IMR-90 (cell line): ENCODE measurements around the gene LRRC8E. TPM values are rescaled to one million over a fixed set of nuclear protein-coding genes. Genes with fewer than 3 reads are reported as not detected.

Source experiments
- ATAC-seq: fragments of 200-7000 bp; cut with Tn5 transposase; 2 replicates; pipeline ENCODE4 v1.9.1; 2020; ENCODE audit warnings: low read depth, mild to moderate bottlenecking, moderate library complexity
- BruUV-seq: library from RNA; stranded (reverse); fragments of 400-500 nt; replicated peaks from 2 replicates; lab custom pipeline; 2021; lab: Mats Ljungman, UMichigan
- CTCF ChIA-PET: fragments of 300-600 bp; formaldehyde crosslinking; extraction: SDS; loops from one replicate; lab custom pipeline; 2021; ENCODE audit warnings: antibody characterized with exemption; lab: Yijun Ruan, JAX
- POLR2A ChIA-PET: fragments of 300-600 bp; sonication (Branson Sonifier 250); formaldehyde crosslinking; loops from one replicate; lab custom pipeline; 2022; ENCODE audit warnings: antibody characterized with exemption; ENCODE audit not compliant: unreplicated experiment; lab: Charles Lee
- DNase-seq: peaks from one replicate; pipeline ENCODE4 v3.0.0; 2013
- H2AFZ ChIP-seq: replicated peaks from 2 replicates; pipeline ENCODE3; 2013; ENCODE audit warnings: low read length, mild to moderate bottlenecking; ENCODE audit not compliant: poor library complexity
- H2AK5ac ChIP-seq: 2 replicates; pipeline ENCODE4 v1.6.1; 2013; ENCODE audit warnings: low read depth, low read length, inconsistent platforms
- H2AK9ac ChIP-seq: replicated peaks from 2 replicates; pipeline ENCODE3; 2013; ENCODE audit warnings: mild to moderate bottlenecking, low read depth, low read length, moderate library complexity; ENCODE audit not compliant: poor library complexity
- H2BK120ac ChIP-seq: 2 replicates; pipeline ENCODE4 v1.6.1; 2013; ENCODE audit warnings: low read depth, low read length, inconsistent platforms
- H2BK15ac ChIP-seq: 3 replicates; pipeline ENCODE4 v1.6.1; 2013; ENCODE audit warnings: low read depth, low read length, inconsistent platforms
- H2BK20ac ChIP-seq: 2 replicates; pipeline ENCODE4 v1.6.1; 2013; ENCODE audit warnings: low read depth, mild to moderate bottlenecking, inconsistent platforms, low read length, moderate library complexity
- H2BK5ac ChIP-seq: 2 replicates; pipeline ENCODE4 v1.6.1; 2013; ENCODE audit warnings: mild to moderate bottlenecking, low read depth, low read length, inconsistent platforms; ENCODE audit not compliant: poor library complexity, severe bottlenecking
- H3K14ac ChIP-seq: replicated peaks from 2 replicates; pipeline ENCODE4 v1.6.1; 2013; ENCODE audit warnings: low read depth, low read length, inconsistent platforms
- H3K18ac ChIP-seq: 2 replicates; pipeline ENCODE4 v1.6.1; 2013; ENCODE audit warnings: low read depth, low read length, control low read depth
- H3K23ac ChIP-seq: 2 replicates; pipeline ENCODE4 v1.6.1; 2013; ENCODE audit warnings: low read depth, low read length, inconsistent platforms
- H3K27ac ChIP-seq: 2 replicates; pipeline ENCODE4 v1.5.1; 2013; ENCODE audit warnings: mild to moderate bottlenecking, control low read depth, low read length; ENCODE audit not compliant: insufficient read depth
- H3K27me3 ChIP-seq: 2 replicates; pipeline ENCODE4 v1.6.1; 2013; ENCODE audit warnings: low read length; ENCODE audit not compliant: control insufficient read depth, insufficient read depth
- H3K36me3 ChIP-seq: 2 replicates; pipeline ENCODE4 v1.6.1; 2013; ENCODE audit warnings: low read length, mixed read lengths; ENCODE audit not compliant: control insufficient read depth, insufficient read depth
- H3K4ac ChIP-seq: 2 replicates; pipeline ENCODE4 v1.6.1; 2013; ENCODE audit warnings: low read depth, low read length, inconsistent platforms
- H3K4me1 ChIP-seq: 2 replicates; pipeline ENCODE4 v1.6.1; 2013; ENCODE audit warnings: low read length, mixed read lengths; ENCODE audit not compliant: control insufficient read depth, insufficient read depth
- H3K4me2 ChIP-seq: 2 replicates; pipeline ENCODE4 v1.6.1; 2013; ENCODE audit warnings: low read depth, mild to moderate bottlenecking, control low read depth, low read length, moderate library complexity
- H3K4me3 ChIP-seq: 2 replicates; pipeline ENCODE4 v1.5.1; 2013; ENCODE audit warnings: low read depth, mild to moderate bottlenecking, control low read depth, low read length, moderate library complexity; ENCODE audit not compliant: insufficient read depth
- H3K56ac ChIP-seq: 2 replicates; pipeline ENCODE4 v1.6.1; 2013; ENCODE audit warnings: low read length, inconsistent platforms; ENCODE audit not compliant: insufficient read depth; ENCODE audit errors: extremely low read depth
- H3K79me1 ChIP-seq, 2 experiments: 2 replicates each; pipeline ENCODE4 v1.6.1; 2013; ENCODE audit warnings: low read length in 2 of 2, inconsistent platforms in 1 of 2, low read depth in 1 of 2
- H3K9ac ChIP-seq: 2 replicates; pipeline ENCODE4 v1.6.1; 2013; ENCODE audit warnings: low read depth, low read length, control low read depth
- H3K9me1 ChIP-seq: 2 replicates; pipeline ENCODE4 v1.6.1; 2013; ENCODE audit warnings: low read length, inconsistent platforms; ENCODE audit not compliant: insufficient read depth
- H3K9me3 ChIP-seq: 2 replicates; pipeline ENCODE4 v1.6.1; 2013; ENCODE audit warnings: low read length; ENCODE audit not compliant: control insufficient read depth, insufficient read depth
- H4K20me1 ChIP-seq: 2 replicates; pipeline ENCODE4 v1.6.1; 2013; ENCODE audit warnings: low read length, inconsistent platforms; ENCODE audit not compliant: insufficient read depth
- H4K5ac ChIP-seq: 2 replicates; pipeline ENCODE4 v1.6.1; 2013; ENCODE audit warnings: mild to moderate bottlenecking, low read depth, low read length, control low read depth
- H4K8ac ChIP-seq, 2 experiments: 2 replicates each; pipeline ENCODE4 v1.6.1; 2013; ENCODE audit warnings: low read depth in 2 of 2, low read length in 2 of 2, control low read depth in 1 of 2, inconsistent platforms in 1 of 2
- H4K91ac ChIP-seq: 2 replicates; pipeline ENCODE4 v1.6.1; 2013; ENCODE audit warnings: low read depth, low read length, inconsistent platforms; ENCODE audit not compliant: insufficient read depth
- BHLHE40 ChIP-seq: fragments of 150-350 bp; IDR thresholded peaks from 2 replicates; pipeline ENCODE4 v1.6.1; 2016; ENCODE audit warnings: mild to moderate bottlenecking, low read depth, low read length
- CEBPB ChIP-seq: IDR thresholded peaks from 2 replicates; pipeline ENCODE4 v1.6.1; 2012; ENCODE audit warnings: low read depth, low read length, improper control_type of control experiment
- MAZ ChIP-seq: IDR thresholded peaks from 2 replicates; pipeline ENCODE4 v1.6.1; 2012; ENCODE audit warnings: low read depth, mild to moderate bottlenecking, low read length, improper control_type of control experiment, moderate library complexity, borderline replicate concordance
- NFE2L2 ChIP-seq: fragments of 150-350 bp; IDR thresholded peaks from 2 replicates; pipeline ENCODE4 v1.6.1; 2016; ENCODE audit warnings: low read depth, mild to moderate bottlenecking, low read length
- RFX5 ChIP-seq: IDR thresholded peaks from 2 replicates; pipeline ENCODE4 v1.8.0; 2012; ENCODE audit warnings: low read depth, mild to moderate bottlenecking, low read length, moderate library complexity
- WGBS, 2 experiments: methylation state at CpG; one replicate each; pipeline versions ENCODE4 v1.1.5 to v1.1.7; 2013; ENCODE audit warnings: missing lambda C conversion rate in 2 of 2; ENCODE audit not compliant: insufficient read length in 1 of 2; ENCODE audit errors: extremely low coverage in 2 of 2; 5-methylcytosine and 5-hydroxymethylcytosine counted together
- dilution Hi-C: fragments of 300-500 bp; cut with HindIII; formaldehyde crosslinking; loops from one replicate; pipeline ENCODE4 v1.14.3; 2018; ENCODE audit warnings: low sequenced_read_pairs; ENCODE audit not compliant: unreplicated experiment
- in situ Hi-C: fragments of 300-500 bp; cut with MboI; formaldehyde crosslinking; loops from 3 replicates; pipeline ENCODE4 v1.14.3; 2019; ENCODE audit warnings: low sequenced_read_pairs, inconsistent platforms, mixed read lengths
- intact Hi-C: fragments of 100-400 bp; cut with micrococcal nuclease; formaldehyde crosslinking; loops from 2 replicates; pipeline ENCODE4 v1.10.0; 2022
- polyA plus RNA-seq, 3 experiments: library from polyadenylated mRNA; depleted of rRNA; stranded (reverse); fragments of >200 nt; gene quantifications; 2 replicates each; pipeline ENCODE4 v1.2.3, GENCODE V29; 2012; ENCODE audit warnings: low replicate concordance in 1 of 3
- total RNA-seq: library from RNA; depleted of rRNA; stranded (reverse); fragments of >200 nt; gene quantifications from 2 replicates; pipeline ENCODE4 v1.2.3, GENCODE V29; 2012
- TF ChIP-seq, protein P1 (sequence below): conservative IDR thresholded peaks from 2 replicates; pipeline ENCODE4 v1.5.1; 2012; ENCODE audit warnings: mild to moderate bottlenecking, low read depth, low read length, improper control_type of control experiment

Gene LRRC8E
- total and polyA plus RNA-seq, 2 of the 4 experiments (the other 2 are of a cell fraction), result 6.4 to 7.2 TPM

GRCh38 chr19:7885818-7886217, 2.5 kb upstream of the LRRC8E start:
- H3K4ac ChIP-seq, result no peak overlapping the region
- no peak for TF ChIP-seq MAZ
- TF ChIP-seq, protein P1, sequence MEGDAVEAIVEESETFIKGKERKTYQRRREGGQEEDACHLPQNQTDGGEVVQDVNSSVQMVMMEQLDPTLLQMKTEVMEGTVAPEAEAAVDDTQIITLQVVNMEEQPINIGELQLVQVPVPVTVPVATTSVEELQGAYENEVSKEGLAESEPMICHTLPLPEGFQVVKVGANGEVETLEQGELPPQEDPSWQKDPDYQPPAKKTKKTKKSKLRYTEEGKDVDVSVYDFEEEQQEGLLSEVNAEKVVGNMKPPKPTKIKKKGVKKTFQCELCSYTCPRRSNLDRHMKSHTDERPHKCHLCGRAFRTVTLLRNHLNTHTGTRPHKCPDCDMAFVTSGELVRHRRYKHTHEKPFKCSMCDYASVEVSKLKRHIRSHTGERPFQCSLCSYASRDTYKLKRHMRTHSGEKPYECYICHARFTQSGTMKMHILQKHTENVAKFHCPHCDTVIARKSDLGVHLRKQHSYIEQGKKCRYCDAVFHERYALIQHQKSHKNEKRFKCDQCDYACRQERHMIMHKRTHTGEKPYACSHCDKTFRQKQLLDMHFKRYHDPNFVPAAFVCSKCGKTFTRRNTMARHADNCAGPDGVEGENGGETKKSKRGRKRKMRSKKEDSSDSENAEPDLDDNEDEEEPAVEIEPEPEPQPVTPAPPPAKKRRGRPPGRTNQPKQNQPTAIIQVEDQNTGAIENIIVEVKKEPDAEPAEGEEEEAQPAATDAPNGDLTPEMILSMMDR, result no peak
- TF ChIP-seq CEBPB, result no peak
- TF ChIP-seq RFX5, result no peak
- no peak for TF ChIP-seq BHLHE40
- TF ChIP-seq NFE2L2, result no peak
- no peaks in the 10 kb centered on the region for H3K27me3 ChIP-seq
- no peak for ATAC-seq
- H4K91ac ChIP-seq, result no peak overlapping the region
- H2BK20ac ChIP-seq, result no peak overlapping the region
- H2AK9ac ChIP-seq, result no peak overlapping the region
- H4K5ac ChIP-seq, result no peak overlapping the region
- H3K9ac ChIP-seq, result no peak overlapping the region
- no peak overlapping the region for H2AK5ac ChIP-seq
- no peak overlapping the region for H3K27ac ChIP-seq
- no TSS peak for BruUV-seq
- H3K4me3 ChIP-seq, result no peak overlapping the region
- intact Hi-C loops (no loop called here), in situ Hi-C loops (no loop called here), dilution Hi-C loops (no loop called here)
- H4K20me1 ChIP-seq, result no peaks in the 10 kb centered on the region
- no peak overlapping the region for H3K56ac ChIP-seq
- peaks cover 3% of the 10 kb centered on the region; the same call in 1 of the 2 replicates for H3K4me1 ChIP-seq
- H4K8ac ChIP-seq, result no peak overlapping the region
- DNase-seq, result no peak
- no peak overlapping the region for H2BK5ac ChIP-seq
- CTCF ChIA-PET, result interaction anchor here (0.6 to 0.8 kb wide), 2 partner anchors 12 to 13 kb away, joined by 3 to 4 read pairs; no protein-coding TSS in a partner anchor
- H3K9me3 ChIP-seq, result no peaks in the 10 kb centered on the region
- no peak overlapping the region for H3K23ac ChIP-seq
- no peak overlapping the region for H2BK15ac ChIP-seq
- no peak overlapping the region for H2AFZ ChIP-seq
- H2BK120ac ChIP-seq, result no peak overlapping the region
- no peak overlapping the region for H3K14ac ChIP-seq
- H3K36me3 ChIP-seq, result no peaks in the 10 kb centered on the region
- POLR2A ChIA-PET, result interaction anchor here (0.9 kb wide), 1 partner anchor 14 kb away, joined by 9 read pairs; no protein-coding TSS in a partner anchor
- WGBS, 2 experiments, result no CpG with 5 or more reads among the region's 8 CpGs
- H3K79me1 ChIP-seq, result peaks cover 6 to 17% of the 10 kb centered on the region in 2 experiments
- H3K18ac ChIP-seq, result no peak overlapping the region
- H3K4me2 ChIP-seq, result no peak overlapping the region
- 0 out of 2 replicates have a peak, but pooled peaks cover 2% of the 10 kb centered on the region for H3K9me1 ChIP-seq
